OCI-LY7 (cell line): ENCODE data around the gene ITGA2.

Experiments used
- EZH2phosphoT487 ChIP-seq: fragments of 200-600 bp; sonication (generic); IDR thresholded peaks from 2 replicates; pipeline ENCODE4 v1.6.1; 2018; ENCODE audit warnings: low read depth, borderline replicate concordance, mild to moderate bottlenecking, mixed run types, antibody characterized with exemption, low read length, moderate library complexity, mixed read lengths
- TF ChIP-seq, protein P1 (sequence below): fragments of 200-600 bp; sonication (generic); conservative IDR thresholded peaks from 2 replicates; pipeline ENCODE4 v1.5.1; 2014; ENCODE audit warnings: mild to moderate bottlenecking, antibody characterized with exemption, low read length, moderate library complexity, mixed read lengths

DNA sequence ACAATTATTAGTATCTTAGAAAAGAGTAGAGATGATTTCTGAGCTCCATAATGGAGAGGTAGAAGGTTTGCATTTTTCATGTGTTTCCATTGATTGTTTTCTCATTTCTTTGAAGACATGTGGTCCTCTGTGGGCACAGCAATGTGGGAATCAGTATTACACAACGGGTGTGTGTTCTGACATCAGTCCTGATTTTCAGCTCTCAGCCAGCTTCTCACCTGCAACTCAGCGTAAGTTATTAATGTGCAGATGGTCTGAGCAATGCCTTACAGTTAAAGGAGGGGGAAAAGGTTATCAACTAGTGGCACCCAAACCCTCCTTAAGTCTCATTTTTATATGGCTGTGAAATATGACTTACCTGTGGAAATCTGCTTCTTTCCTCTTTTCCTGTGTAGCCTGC, 59.1 kb downstream of the ITGA2 start:
- TF ChIP-seq, protein P1, sequence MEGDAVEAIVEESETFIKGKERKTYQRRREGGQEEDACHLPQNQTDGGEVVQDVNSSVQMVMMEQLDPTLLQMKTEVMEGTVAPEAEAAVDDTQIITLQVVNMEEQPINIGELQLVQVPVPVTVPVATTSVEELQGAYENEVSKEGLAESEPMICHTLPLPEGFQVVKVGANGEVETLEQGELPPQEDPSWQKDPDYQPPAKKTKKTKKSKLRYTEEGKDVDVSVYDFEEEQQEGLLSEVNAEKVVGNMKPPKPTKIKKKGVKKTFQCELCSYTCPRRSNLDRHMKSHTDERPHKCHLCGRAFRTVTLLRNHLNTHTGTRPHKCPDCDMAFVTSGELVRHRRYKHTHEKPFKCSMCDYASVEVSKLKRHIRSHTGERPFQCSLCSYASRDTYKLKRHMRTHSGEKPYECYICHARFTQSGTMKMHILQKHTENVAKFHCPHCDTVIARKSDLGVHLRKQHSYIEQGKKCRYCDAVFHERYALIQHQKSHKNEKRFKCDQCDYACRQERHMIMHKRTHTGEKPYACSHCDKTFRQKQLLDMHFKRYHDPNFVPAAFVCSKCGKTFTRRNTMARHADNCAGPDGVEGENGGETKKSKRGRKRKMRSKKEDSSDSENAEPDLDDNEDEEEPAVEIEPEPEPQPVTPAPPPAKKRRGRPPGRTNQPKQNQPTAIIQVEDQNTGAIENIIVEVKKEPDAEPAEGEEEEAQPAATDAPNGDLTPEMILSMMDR, result no peak
- no peak for TF ChIP-seq EZH2phosphoT487
